Measurements from ENCODE around the gene ORM2.

Gene ORM2

GRCh38 chr9:114347675-114348074, 18.0 kb downstream of the ORM2 start:
- no peak for TF ChIP-seq CTCF (IDR thresholded peaks at IDR 0.05; ENCODE audit: low read depth, low read length, missing control alignments)
- in situ Hi-C loops (cut with HindIII; ENCODE audit: low sequenced_read_pairs): no loop called here
- no peak for DNase-seq (ENCODE audit: low read depth)
- no peak overlapping the region for H3K4me3 ChIP-seq (ENCODE audit: low read depth, low read length)

- H3K4me3 ChIP-seq (ENCODE audit: low read depth, low read length): no peak overlapping the region
- in situ Hi-C loops (cut with HindIII; ENCODE audit: low sequenced_read_pairs): no loop called here
- no peak for DNase-seq (ENCODE audit: low read depth)
- no peak for TF ChIP-seq CTCF (IDR thresholded peaks at IDR 0.05; ENCODE audit: low read depth, low read length, missing control alignments)
Observed at GRCh38 chr9:114348261-114348905, 18.7 kb downstream of the ORM2 start.

- in situ Hi-C loops (cut with HindIII; ENCODE audit: low sequenced_read_pairs): no loop called here
- DNase-seq (ENCODE audit: low read depth): peak; percentile 74
- H3K4me3 ChIP-seq (ENCODE audit: low read depth, low read length): no peak overlapping the region
- TF ChIP-seq CTCF (IDR thresholded peaks at IDR 0.05; ENCODE audit: low read depth, low read length, missing control alignments): no peak
Observed at GRCh38 chr9:114348906-114349482, 19.3 kb downstream of the ORM2 start.

GRCh38 chr9:114349713-114350480, 20.2 kb downstream of the ORM2 start:
- in situ Hi-C loops (cut with HindIII; ENCODE audit: low sequenced_read_pairs): no loop called here
- no peak for DNase-seq (ENCODE audit: low read depth)
- TF ChIP-seq CTCF (IDR thresholded peaks at IDR 0.05; ENCODE audit: low read depth, low read length, missing control alignments): no peak
- no peak overlapping the region for H3K4me3 ChIP-seq (ENCODE audit: low read depth, low read length)

GRCh38 chr9:114350636-114351401, 21.1 kb downstream of the ORM2 start:
- TF ChIP-seq CTCF (IDR thresholded peaks at IDR 0.05; ENCODE audit: low read depth, low read length, missing control alignments): no peak
- no peak for DNase-seq (ENCODE audit: low read depth)
- in situ Hi-C loops (cut with HindIII; ENCODE audit: low sequenced_read_pairs): no loop called here
- H3K4me3 ChIP-seq (ENCODE audit: low read depth, low read length): no peak overlapping the region

GRCh38 chr9:114351932-114352331, 22.3 kb downstream of the ORM2 start:
- in situ Hi-C loops (cut with HindIII; ENCODE audit: low sequenced_read_pairs): no loop called here
- DNase-seq (ENCODE audit: low read depth): no peak
- TF ChIP-seq CTCF (IDR thresholded peaks at IDR 0.05; ENCODE audit: low read depth, low read length, missing control alignments): no peak
- no peak overlapping the region for H3K4me3 ChIP-seq (ENCODE audit: low read depth, low read length)
